K562 (cell line): ENCODE data around the gene FBXL13. TPM values are rescaled to one million over a fixed set of nuclear protein-coding genes. Genes with fewer than 3 reads are reported as not detected.
A peak's percentile ranks its signal among the peaks of the same experiment; 100 is the strongest.

Experiments used
- ATAC-seq: fragments of 200-7000 bp; cut with Tn5 transposase; 3 replicates; pipeline ENCODE4 v1.9.1; 2020; ENCODE audit warnings: moderate library complexity
- BruUV-seq: library from RNA; stranded (reverse); fragments of 400-500 nt; replicated peaks from 2 replicates; lab custom pipeline; 2021; lab: Mats Ljungman, UMichigan
- CTCF ChIA-PET: fragments of 300-600 bp; formaldehyde crosslinking; extraction: SDS; loops from one replicate; lab custom pipeline; 2021; ENCODE audit warnings: low intra/inter-chr PET ratio; lab: Yijun Ruan, JAX
- POLR2A ChIA-PET: fragments of 300-600, 350-650 bp; sonication (Branson Sonifier 250); formaldehyde crosslinking; extraction: SDS; loops from one replicate; lab custom pipeline; 2021; ENCODE audit warnings: antibody characterized with exemption, inconsistent platforms; lab: Yijun Ruan, JAX
- DNase-seq, 4 experiments: peaks; one replicate each; pipeline versions ENCODE4 v3.0.0 to v3.0.0-alpha.2; 2011 to 2018; ENCODE audit warnings: low spot score in 3 of 4, mixed read lengths in 3 of 4; ENCODE audit errors: extremely low read depth in 1 of 4
- FAIRE-seq: peaks from 2 replicates; lab custom pipeline; 2011; peaks lifted over from hg19 to GRCh38; lab: Jason Lieb, UNC
- H2AFZ ChIP-seq: 2 replicates; pipeline ENCODE4 v1.6.0; 2011; ENCODE audit warnings: low read depth, low read length, control low read depth, inconsistent platforms
- H3K27ac ChIP-seq: fragments of 200-600 bp; 3 replicates; pipeline ENCODE4 v1.8.0; 2011; ENCODE audit warnings: low read depth, mild to moderate bottlenecking, control low read depth, inconsistent platforms, low read length, moderate library complexity, mixed read lengths; ENCODE audit errors: extremely low read depth
- H3K27me3 ChIP-seq, 2 experiments: fragments of 300-600 bp in 1 of 2; 2 replicates in 1 of 2; 3 replicates in 1 of 2; pipeline versions ENCODE4 v1.6.0 to v1.8.0; 2011; ENCODE audit warnings: inconsistent platforms in 2 of 2, low read length in 2 of 2, mild to moderate bottlenecking in 1 of 2, mixed read lengths in 1 of 2, moderate library complexity in 1 of 2; ENCODE audit not compliant: control insufficient read depth in 2 of 2, insufficient read depth in 2 of 2
- H3K36me3 ChIP-seq: fragments of 300-600 bp; 3 replicates; pipeline ENCODE4 v1.8.0; 2011; ENCODE audit warnings: mild to moderate bottlenecking, low read length, inconsistent platforms; ENCODE audit not compliant: control insufficient read depth, insufficient read depth
- H3K4me1 ChIP-seq, 2 experiments: fragments of 200-600 bp in 1 of 2; replicated peaks in 1 of 2; 2 replicates in 1 of 2; 3 replicates in 1 of 2; pipeline versions ENCODE4 v1.5.1 to v1.8.0; 2011; ENCODE audit warnings: inconsistent platforms in 2 of 2, low read length in 2 of 2, mild to moderate bottlenecking in 1 of 2, mixed read lengths in 1 of 2, moderate library complexity in 1 of 2; ENCODE audit not compliant: control insufficient read depth in 2 of 2, insufficient read depth in 2 of 2
- H3K4me2 ChIP-seq: 2 replicates; pipeline ENCODE4 v1.6.1; 2011; ENCODE audit warnings: low read length, control low read depth, inconsistent platforms, mixed read lengths; ENCODE audit not compliant: insufficient read depth
- H3K4me3 ChIP-seq: fragments of 200-600 bp; sonication (generic), shearing (Covaris generic); 2 replicates; pipeline ENCODE4 v1.5.1; 2016; ENCODE audit warnings: control low read depth, inconsistent platforms
- H3K79me2 ChIP-seq: fragments of 200-600 bp; 3 replicates; pipeline ENCODE4 v1.8.0; 2011; ENCODE audit warnings: low read length, inconsistent platforms; ENCODE audit not compliant: control insufficient read depth, insufficient read depth
- H3K9ac ChIP-seq, 2 experiments: 2 replicates each; pipeline versions ENCODE4 v1.6.0 to v1.6.1; 2011; ENCODE audit warnings: low read depth in 2 of 2, low read length in 2 of 2, control low read depth in 1 of 2, inconsistent platforms in 1 of 2, mild to moderate bottlenecking in 1 of 2, mixed read lengths in 1 of 2; ENCODE audit not compliant: insufficient read depth in 1 of 2
- H3K9me1 ChIP-seq: one replicate; pipeline ENCODE4 v1.6.0; 2011; ENCODE audit warnings: inconsistent platforms, mild to moderate bottlenecking, low read length, moderate library complexity; ENCODE audit not compliant: control insufficient read depth, insufficient read depth
- H3K9me3 ChIP-seq: replicated peaks from 2 replicates; pipeline ENCODE4 v1.5.1; 2011; ENCODE audit warnings: low read depth, low read length, inconsistent platforms; ENCODE audit not compliant: control insufficient read depth, insufficient read depth
- H4K20me1 ChIP-seq: replicated peaks from 2 replicates; pipeline ENCODE4 v1.6.1; 2011; ENCODE audit warnings: low read length, inconsistent platforms, mixed read lengths; ENCODE audit not compliant: control insufficient read depth, insufficient read depth
- ARID1B ChIP-seq: fragments of 450-650 bp; IDR thresholded peaks from 2 replicates; pipeline ENCODE4 v1.6.1; 2016; ENCODE audit warnings: antibody characterized with exemption, mild to moderate bottlenecking, inconsistent platforms
- CHAMP1 ChIP-seq: fragments of 450-650 bp; IDR thresholded peaks from 2 replicates; pipeline ENCODE4 v1.6.1; 2016; ENCODE audit warnings: mild to moderate bottlenecking
- CTBP1 ChIP-seq: fragments of 450-650 bp; IDR thresholded peaks from 2 replicates; pipeline ENCODE4 v1.6.1; 2016; ENCODE audit warnings: borderline replicate concordance
- DMBX1 ChIP-seq: fragments of 250-450 bp; sonication (Bioruptor Pico); IDR thresholded peaks from 2 replicates; pipeline ENCODE4 v1.8.0; 2022; ENCODE audit warnings: inconsistent platforms, mild to moderate bottlenecking, moderate library complexity, borderline replicate concordance
- FOXJ2 ChIP-seq: fragments of 200-800 bp; sonication (Bioruptor generic); IDR thresholded peaks from 2 replicates; pipeline ENCODE4 v1.6.1; 2016; ENCODE audit warnings: missing genetic modification characterization, missing compliant biosample characterization
- MAFF ChIP-seq: IDR thresholded peaks from 2 replicates; pipeline ENCODE4 v1.6.1; 2012; ENCODE audit warnings: low read length, improper control_type of control experiment
- MAFG ChIP-seq: fragments of 450-650 bp; conservative IDR thresholded peaks from 2 replicates; pipeline ENCODE4 v1.6.1; 2016; ENCODE audit warnings: missing genetic modification characterization, missing compliant biosample characterization
- MAFK ChIP-seq: IDR thresholded peaks from 2 replicates; pipeline ENCODE4 v1.6.1; 2011; ENCODE audit warnings: low read length, improper control_type of control experiment
- NFE2 ChIP-seq: IDR thresholded peaks from 2 replicates; pipeline ENCODE4 v1.6.1; 2014; ENCODE audit warnings: antibody characterized with exemption, low read depth
- POLR2AphosphoS5 ChIP-seq: IDR thresholded peaks from 2 replicates; pipeline ENCODE4 v1.6.1; 2011; ENCODE audit warnings: mild to moderate bottlenecking, low read depth, low read length, moderate library complexity; ENCODE audit not compliant: control insufficient read depth, insufficient read depth
- POLR2B ChIP-seq: fragments of 450-650 bp; IDR thresholded peaks from 2 replicates; pipeline ENCODE4 v1.6.1; 2018; ENCODE audit warnings: low read depth; ENCODE audit not compliant: partially characterized antibody
- SP1 ChIP-seq: sonication (generic); formaldehyde crosslinking; IDR thresholded peaks from 2 replicates; pipeline ENCODE4 v1.8.1; 2022; ENCODE audit warnings: mild to moderate bottlenecking, missing genetic modification reagents
- ZFX ChIP-seq: sonication (generic); formaldehyde crosslinking; IDR thresholded peaks from 2 replicates; pipeline ENCODE4 v1.8.0; 2022; ENCODE audit warnings: mild to moderate bottlenecking, missing genetic modification reagents, moderate library complexity
- WGBS: fragments of 100-300 bp; shearing (Covaris generic); methylation state at CpG from one replicate; pipeline ENCODE4 v1.1.6; 2016; ENCODE audit warnings: low coverage, mixed read lengths; ENCODE audit not compliant: insufficient coverage; ENCODE audit errors: missing lambda C conversion rate; 5-methylcytosine and 5-hydroxymethylcytosine counted together
- in situ Hi-C: fragments of 300-500 bp; cut with MboI; formaldehyde crosslinking; loops from 4 replicates; pipeline ENCODE4 v1.15.0; 2018; ENCODE audit warnings: inconsistent platforms, mixed read lengths
- intact Hi-C: fragments of 100-400 bp; cut with micrococcal nuclease; formaldehyde crosslinking; loops from 2 replicates; pipeline ENCODE4 v1.14.2; 2022
- polyA plus RNA-seq, 8 experiments: library from polyadenylated mRNA; depleted of rRNA in 4 of 8; stranded (reverse) in 5 of 8; unstranded in 3 of 8; fragments of >200 nt; fragmentation: Nextera tagmentation in 2 of 8; fragmentation: Illumina TruSeq in 1 of 8; extraction: Ambion mirVana in 2 of 8; extraction: Trizol in 1 of 8; gene quantifications; 2 replicates each; pipeline versions ENCODE4 v1.2.1 to v1.2.3, GENCODE V29; 2011 to 2014; ENCODE audit warnings: inconsistent platforms in 1 of 8, missing spikeins in 1 of 8
- total RNA-seq, 7 experiments: library from RNA; depleted of rRNA in 6 of 7; stranded (reverse); fragments of >200 nt in 6 of 7; fragmentation: Illumina TruSeq in 2 of 7; extraction: Trizol in 2 of 7; gene quantifications; 2 replicates each; pipeline versions ENCODE4 v1.2.1 to v1.2.3, GENCODE V29; 2011 to 2021; ENCODE audit warnings: low replicate concordance in 1 of 7

FBXL13 gene
- total and polyA plus RNA-seq, 9 of the 15 experiments (the other 6 are each of a cell fraction or from before 2014, with no cell fraction given), result 16.3 to 55.0 (median 25.4) TPM

GRCh38 chr7:102978284-102978683 is 96.3 kb downstream of the FBXL13 start:
- Histone ChIP-seq H3K4me2 (0 out of 2 replicates have a peak overlapping the region, but pooled peaks have one; percentile 13), H4K20me1 (no peaks in the 10 kb centered on the region), H3K36me3 (peaks cover 53% of the 10 kb centered on the region), H3K4me3 (no peak overlapping the region), H3K79me2 (peaks cover 64% of the 10 kb centered on the region), H3K9me3 (peaks cover 2% of the 10 kb centered on the region; the same call in 1 of the 2 replicates), H3K4me1 (peaks cover 15 to 42% of the 10 kb centered on the region in 2 experiments), H2AFZ (no peak overlapping the region), H3K27me3 (no peaks in the 10 kb centered on the region), H3K27ac (peak overlapping the region; percentile 34; the same call in 1 of the 3 replicates), H3K9me1 (no peaks in the 10 kb centered on the region), H3K9ac (no peak overlapping the region)
- peak in 1 of 4 experiments; percentile 79 for DNase-seq
- peak; percentile 32 for FAIRE-seq
- POLR2A ChIA-PET, result no interaction called here
- no peak for ATAC-seq
- CTCF ChIA-PET, result no interaction called here
- intact Hi-C loops, result no loop called here
- in situ Hi-C loops, result no loop called here
- no TSS peak for BruUV-seq
- WGBS, result 47% methylated on average over 6 of the region's 6 CpGs
- peak; percentile 96 for TF ChIP-seq NFE2
- peak; percentile 59; the same call in 1 of the 2 replicates for TF ChIP-seq POLR2AphosphoS5
- 0 out of 2 replicates have a peak, but pooled peaks have one; percentile 23 for TF ChIP-seq SP1 (CRISPR knock-in tag)
- peak; percentile 73; the same call in 1 of the 2 replicates for TF ChIP-seq MAFG
- peak; percentile 66; the same call in 1 of the 2 replicates for TF ChIP-seq MAFK
- TF ChIP-seq POLR2B, result peak; percentile 57
- TF ChIP-seq MAFF, result peak; percentile 65
- peak; percentile 38; the same call in 1 of the 2 replicates for TF ChIP-seq ZFX (CRISPR knock-in tag)
- TF ChIP-seq ARID1B, result peak; percentile 44; the same call in 1 of the 2 replicates
- TF ChIP-seq CTBP1, result 0 out of 2 replicates have a peak, but pooled peaks have one; percentile 17
- TF ChIP-seq CHAMP1, result 0 out of 2 replicates have a peak, but pooled peaks have one; percentile 32
- TF ChIP-seq FOXJ2, result peak; percentile 48; the same call in 1 of the 2 replicates
- TF ChIP-seq DMBX1 (CRISPR knock-in tag), result peak; percentile 42
